Activated T-cell treated with anti-CD3 and anti-CD28 coated beads for 1 hour (primary cell): ENCODE data around the gene H1-8.
"Not testable (repeated sequence)": the region's sequence is repeated elsewhere in the genome, so short reads cannot be mapped to it uniquely, and the experiment has no call there.

Source experiments
- DNase-seq: peaks from one replicate; pipeline ENCODE4 v3.0.0-alpha.2; 2020; ENCODE audit warnings: low read depth

Gene H1-8

GRCh38 chr3:129515108-129515820 is 27.7 kb upstream of the H1-8 start:
- not testable (repeated sequence) for DNase-seq

GRCh38 chr3:129515821-129516432 is 27.0 kb upstream of the H1-8 start:
- DNase-seq = not testable (repeated sequence)

GRCh38 chr3:129517516-129517915 is 25.5 kb upstream of the H1-8 start:
- DNase-seq = no peak

DNA sequence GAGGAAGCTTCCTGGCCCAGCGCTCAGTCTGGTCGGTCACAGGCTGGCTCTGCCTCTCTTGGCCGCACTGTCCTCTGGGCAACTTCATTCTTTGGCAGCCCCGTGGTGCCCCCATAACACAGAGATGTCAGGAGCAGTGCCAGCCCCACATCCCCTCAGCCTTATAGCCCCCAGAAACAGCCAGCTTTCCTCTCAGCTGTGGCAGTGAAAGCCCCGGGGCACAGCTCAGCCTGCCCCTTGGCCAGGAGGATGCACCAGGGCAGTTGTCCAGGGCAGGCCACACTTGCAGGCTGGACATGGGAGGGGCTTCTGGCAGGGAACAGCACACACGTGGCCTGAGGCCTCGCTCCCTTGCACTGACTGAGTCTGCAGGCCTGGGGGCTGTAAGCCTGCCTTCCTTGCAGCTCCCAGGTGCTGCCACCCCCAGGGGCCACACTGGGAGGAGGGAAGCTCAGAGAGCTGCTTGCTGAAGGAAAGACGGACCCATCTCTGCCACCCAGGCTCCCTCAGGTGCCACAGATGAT is 24.9 kb upstream of the H1-8 start:
- DNase-seq = no peak

DNA sequence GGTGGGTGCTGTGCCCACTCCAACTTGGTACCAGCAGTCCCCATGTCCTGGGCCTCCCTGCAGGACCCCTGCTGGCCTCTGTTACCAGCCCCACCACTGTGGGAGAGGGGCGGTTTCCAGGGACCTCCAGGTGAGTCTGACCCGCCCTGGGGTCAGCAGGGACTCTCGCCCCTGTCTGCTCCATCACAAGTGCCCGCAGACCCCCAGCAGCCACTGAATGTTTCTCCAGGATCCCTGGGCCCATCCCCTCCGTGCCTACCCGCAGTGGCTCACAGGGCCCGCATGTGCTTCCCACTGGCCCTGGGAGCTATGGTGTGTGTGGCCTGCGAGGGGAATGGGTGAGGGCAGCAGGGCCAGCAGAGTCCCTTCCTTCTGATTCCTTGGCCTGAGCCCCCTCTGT is 24.4 kb upstream of the H1-8 start:
- DNase-seq = no peak

GRCh38 chr3:129519449-129519848 is 23.5 kb upstream of the H1-8 start:
- no peak for DNase-seq

- no peak for DNase-seq
Measured at GRCh38 chr3:129519896-129520715, 22.9 kb upstream of the H1-8 start.

- no peak for DNase-seq
Measured at GRCh38 chr3:129520960-129521359, 22.0 kb upstream of the H1-8 start.

DNA sequence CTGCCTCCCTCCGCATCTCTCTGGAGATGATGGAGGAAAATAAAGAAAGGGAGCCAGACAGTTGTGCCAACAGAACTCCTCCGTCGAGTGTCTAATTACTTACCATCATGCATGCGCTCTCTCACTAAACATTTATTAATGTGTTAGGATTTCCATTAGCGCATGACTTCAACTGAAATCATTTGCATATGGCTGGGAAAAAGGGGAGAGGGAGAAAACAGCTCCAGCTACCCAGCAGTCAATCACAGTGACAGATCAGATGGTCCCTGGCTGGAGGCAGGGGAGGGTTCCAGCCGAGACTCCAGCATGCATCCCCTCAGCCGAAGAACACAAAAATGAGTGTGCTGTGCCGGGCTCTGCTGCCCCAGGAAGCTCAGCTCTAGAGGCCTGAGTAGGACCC is 21.4 kb upstream of the H1-8 start:
- no peak for DNase-seq

DNA sequence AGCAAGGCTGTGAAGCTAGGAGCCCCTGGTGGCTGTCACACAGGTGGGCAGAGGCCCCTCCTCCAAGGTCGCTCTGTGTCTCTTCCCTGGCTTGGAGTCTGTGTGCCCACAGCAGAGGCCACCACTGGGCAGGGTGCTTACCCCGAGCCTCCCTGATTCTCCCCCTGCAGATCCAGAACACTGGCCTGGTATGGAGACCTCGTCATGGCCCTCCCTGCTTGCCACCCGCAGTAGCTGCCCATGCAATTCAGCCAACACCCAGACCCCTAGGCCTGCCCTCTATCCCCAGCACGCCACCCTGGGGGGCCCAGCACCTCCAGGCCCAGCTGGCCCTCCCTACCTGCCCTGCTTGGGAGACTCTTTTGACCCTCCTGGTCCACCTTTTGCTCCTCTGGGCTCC is 20.0 kb upstream of the H1-8 start:
- DNase-seq = no peak

GRCh38 chr3:129524081-129524480 is 18.9 kb upstream of the H1-8 start:
- no peak for DNase-seq

GRCh38 chr3:129525341-129525968 is 17.5 kb upstream of the H1-8 start:
- DNase-seq = no peak

- no peak for DNase-seq
Measured at GRCh38 chr3:129526121-129526900, 16.7 kb upstream of the H1-8 start.

GRCh38 chr3:129527262-129527661 is 15.7 kb upstream of the H1-8 start:
- no peak for DNase-seq

- DNase-seq = no peak
Measured at GRCh38 chr3:129528589-129529100, 14.3 kb upstream of the H1-8 start, which contains the start of gene RHO. Gene RHO, plus strand, starts transcription at chr3:129528639. Its CDS starts 95 bp downstream, at chr3:129528734.

DNA sequence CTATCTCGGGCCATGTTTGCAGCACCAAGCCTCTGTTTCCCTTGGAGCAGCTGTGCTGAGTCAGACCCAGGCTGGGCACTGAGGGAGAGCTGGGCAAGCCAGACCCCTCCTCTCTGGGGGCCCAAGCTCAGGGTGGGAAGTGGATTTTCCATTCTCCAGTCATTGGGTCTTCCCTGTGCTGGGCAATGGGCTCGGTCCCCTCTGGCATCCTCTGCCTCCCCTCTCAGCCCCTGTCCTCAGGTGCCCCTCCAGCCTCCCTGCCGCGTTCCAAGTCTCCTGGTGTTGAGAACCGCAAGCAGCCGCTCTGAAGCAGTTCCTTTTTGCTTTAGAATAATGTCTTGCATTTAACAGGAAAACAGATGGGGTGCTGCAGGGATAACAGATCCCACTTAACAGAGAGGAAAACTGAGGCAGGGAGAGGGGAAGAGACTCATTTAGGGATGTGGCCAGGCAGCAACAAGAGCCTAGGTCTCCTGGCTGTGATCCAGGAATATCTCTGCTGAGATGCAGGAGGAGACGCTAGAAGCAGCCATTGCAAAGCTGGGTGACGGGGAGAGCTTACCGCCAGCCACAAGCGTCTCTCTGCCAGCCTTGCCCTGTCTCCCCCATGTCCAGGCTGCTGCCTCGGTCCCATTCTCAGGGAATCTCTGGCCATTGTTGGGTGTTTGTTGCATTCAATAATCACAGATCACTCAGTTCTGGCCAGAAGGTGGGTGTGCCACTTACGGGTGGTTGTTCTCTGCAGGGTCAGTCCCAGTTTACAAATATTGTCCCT is 13.4 kb upstream of the H1-8 start:
- no peak for DNase-seq

DNA sequence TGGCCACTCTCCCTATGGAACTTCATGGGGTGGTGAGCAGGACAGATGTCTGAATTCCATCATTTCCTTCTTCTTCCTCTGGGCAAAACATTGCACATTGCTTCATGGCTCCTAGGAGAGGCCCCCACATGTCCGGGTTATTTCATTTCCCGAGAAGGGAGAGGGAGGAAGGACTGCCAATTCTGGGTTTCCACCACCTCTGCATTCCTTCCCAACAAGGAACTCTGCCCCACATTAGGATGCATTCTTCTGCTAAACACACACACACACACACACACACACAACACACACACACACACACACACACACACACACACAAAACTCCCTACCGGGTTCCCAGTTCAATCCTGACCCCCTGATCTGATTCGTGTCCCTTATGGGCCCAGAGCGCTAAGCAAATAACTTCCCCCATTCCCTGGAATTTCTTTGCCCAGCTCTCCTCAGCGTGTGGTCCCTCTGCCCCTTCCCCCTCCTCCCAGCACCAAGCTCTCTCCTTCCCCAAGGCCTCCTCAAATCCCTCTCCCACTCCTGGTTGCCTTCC is 12.7 kb upstream of the H1-8 start:
- DNase-seq = no peak

GRCh38 chr3:129530821-129531220 is 12.2 kb upstream of the H1-8 start:
- no peak for DNase-seq

GRCh38 chr3:129531699-129532098 is 11.3 kb upstream of the H1-8 start:
- DNase-seq = no peak

DNA sequence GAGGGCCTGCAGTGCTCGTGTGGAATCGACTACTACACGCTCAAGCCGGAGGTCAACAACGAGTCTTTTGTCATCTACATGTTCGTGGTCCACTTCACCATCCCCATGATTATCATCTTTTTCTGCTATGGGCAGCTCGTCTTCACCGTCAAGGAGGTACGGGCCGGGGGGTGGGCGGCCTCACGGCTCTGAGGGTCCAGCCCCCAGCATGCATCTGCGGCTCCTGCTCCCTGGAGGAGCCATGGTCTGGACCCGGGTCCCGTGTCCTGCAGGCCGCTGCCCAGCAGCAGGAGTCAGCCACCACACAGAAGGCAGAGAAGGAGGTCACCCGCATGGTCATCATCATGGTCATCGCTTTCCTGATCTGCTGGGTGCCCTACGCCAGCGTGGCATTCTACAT is 10.7 kb upstream of the H1-8 start:
- no peak for DNase-seq
